Measurements from ENCODE around the gene RPS28.

- no peak for TF ChIP-seq CTCF (IDR thresholded peaks at IDR 0.05; ENCODE audit: insufficient read depth, low read length)
- no peak for TF ChIP-seq POLR2AphosphoS5 (IDR thresholded peaks at IDR 0.05; ENCODE audit: low read depth)
These were observed 46.2 kb downstream of the RPS28 start for GRCh38 chr19:8367327-8368001.
